Hepatic stellate cell (primary cell): ENCODE measurements around the gene HELT.

ENCODE experiments used
- DNase-seq: peaks from one replicate; pipeline ENCODE4 v3.0.0; 2011; ENCODE audit warnings: low spot score

Gene HELT

DNA sequence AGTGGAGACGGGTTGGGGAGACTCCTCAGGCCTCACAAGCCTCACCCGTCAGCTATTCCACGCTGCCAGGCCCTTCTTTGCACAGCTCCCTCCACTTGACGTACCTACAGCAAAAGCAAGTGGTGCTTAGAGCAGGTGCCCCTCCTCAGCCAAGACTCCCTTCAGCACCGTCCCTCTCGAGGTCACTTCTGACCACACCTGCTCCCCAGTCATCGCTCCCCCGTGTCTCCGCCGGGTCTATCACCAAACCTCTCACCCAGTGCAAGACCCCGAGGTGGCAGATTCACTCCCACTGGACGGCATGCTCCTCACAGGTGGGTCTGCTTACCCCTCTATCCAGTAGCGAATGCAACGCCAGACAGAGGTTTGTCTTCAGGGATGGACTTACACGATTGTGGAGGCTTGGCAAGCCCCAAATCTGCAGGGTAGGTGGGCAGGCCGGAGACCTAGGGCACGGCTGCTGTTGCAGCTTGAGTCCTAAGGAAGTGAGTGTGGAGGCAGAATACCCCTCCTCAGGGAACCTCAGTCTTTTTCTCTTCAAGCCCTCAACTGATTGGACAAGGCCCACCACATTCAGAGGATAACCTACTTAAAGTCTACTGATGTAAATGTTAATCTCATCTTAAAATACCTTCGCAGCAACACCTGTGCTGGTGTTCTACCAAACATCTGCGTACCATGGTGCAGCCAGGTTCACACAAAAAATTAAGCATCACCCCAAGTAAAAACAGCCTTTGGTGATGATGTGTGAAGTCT, 14.5 kb upstream of the HELT start:
- DNase-seq = no peak

DNA sequence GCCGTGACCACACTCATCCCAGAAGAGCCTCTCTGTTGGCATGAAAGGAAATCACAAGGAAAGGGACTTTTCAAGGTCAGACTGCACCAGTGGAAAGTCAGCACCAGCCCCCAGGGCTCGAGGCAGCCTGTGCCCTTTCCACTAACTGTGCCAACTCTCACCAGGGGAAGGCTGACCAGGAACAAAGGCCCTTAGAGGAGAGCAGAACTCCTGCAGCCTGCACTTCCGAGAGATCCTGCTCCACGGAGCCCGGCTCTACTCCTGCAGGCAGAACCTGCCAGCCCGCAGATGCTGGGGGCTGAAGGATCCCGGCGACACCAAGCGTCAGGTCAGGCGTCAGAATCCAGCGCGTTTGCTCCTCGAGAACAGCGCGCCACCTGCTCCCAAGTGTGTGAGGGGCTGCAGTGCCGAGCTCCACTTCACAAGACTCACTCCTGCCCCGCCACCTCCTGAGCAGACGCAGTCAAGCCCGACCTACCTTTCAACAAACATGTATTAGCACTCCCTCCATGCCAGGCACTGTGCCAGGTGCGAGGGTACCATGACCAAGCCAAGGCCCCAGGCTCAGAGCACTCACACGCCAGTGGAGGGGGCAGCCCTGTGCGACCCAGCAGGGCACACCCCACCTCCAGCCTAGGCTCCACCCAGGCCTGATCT, 13.6 kb upstream of the HELT start:
- DNase-seq = no peak

DNA sequence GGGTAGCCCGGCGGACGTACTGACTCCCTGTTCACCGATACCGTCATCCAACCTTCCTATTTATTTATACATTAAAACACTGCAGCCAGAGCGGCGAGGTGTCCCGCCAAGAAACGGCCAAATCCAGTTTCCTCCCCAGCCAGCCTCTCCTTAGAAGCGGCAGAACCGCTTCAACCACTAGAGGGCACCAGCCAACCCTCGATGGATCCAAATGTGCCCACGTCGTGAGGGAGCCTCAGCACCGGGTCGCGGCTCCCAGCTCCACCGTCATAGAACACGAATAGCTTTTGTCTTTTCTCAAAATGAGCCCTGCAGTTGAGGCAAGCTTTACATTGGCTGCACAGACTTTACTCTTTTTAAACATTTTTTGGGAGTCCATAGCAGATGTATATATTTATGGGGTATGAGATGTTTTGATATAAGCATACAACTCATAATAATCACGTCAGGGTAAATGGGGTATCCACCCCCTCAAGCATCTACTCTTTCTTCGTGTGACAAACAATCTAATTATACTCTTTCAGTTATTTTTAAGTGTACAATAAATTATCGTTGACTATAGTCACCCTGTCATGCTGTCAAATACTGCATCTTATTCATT, 13.0 kb upstream of the HELT start:
- DNase-seq = peak; percentile 81

DNA sequence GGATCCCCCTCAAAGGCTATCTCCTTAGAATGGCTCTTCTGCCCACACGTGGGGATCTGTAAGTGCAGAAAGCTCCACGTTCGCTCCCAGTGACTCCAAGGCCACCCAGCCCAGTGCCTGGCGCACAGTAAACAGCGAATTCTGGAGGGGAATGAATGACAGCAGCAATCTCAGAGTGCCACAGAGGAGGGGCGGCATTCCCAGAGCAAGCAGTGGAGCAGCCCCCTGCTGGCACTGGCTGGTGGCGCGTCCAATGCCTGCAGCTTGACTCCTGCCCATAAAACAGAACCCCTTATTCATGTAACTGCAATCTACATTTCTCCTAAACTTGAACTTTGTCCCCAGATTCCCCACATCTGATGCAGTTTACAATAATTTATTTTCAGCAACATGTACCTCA, 6.9 kb upstream of the HELT start:
- peak; percentile 34 for DNase-seq

DNA sequence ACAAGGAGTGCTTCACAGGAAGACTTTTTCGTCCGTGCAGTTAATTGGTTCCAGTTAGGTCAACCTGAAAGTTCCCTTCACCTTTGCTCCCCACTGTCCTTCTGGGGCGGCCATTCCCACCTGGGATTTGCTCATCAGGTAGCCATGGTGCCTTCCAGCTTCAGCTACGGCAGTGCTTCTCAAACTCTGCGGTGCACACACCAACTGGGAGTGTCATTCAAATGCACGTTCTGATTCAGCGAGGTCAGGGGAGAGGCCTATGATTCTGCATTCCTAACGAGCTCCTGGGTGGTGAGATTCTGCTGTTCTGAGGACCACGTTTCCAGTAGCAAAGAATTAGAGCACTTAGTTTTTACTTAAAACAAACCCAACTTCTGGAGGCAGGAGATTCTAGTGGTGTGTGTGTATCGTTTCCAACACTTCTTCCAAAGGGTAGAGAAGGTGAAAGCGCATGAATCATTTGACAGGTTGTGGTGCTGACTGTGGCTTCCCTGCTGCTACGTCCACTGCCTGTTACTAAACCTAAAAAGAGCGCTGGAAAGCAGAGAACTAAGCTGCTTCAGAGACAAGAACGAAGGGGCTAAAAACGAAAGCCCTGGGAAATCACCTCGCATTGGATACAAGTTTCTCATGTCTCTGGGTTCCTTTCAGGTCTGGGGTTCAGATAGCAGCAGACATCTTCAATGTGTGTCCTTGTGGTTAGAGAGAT, 4.7 kb upstream of the HELT start:
- DNase-seq = no peak

DNA sequence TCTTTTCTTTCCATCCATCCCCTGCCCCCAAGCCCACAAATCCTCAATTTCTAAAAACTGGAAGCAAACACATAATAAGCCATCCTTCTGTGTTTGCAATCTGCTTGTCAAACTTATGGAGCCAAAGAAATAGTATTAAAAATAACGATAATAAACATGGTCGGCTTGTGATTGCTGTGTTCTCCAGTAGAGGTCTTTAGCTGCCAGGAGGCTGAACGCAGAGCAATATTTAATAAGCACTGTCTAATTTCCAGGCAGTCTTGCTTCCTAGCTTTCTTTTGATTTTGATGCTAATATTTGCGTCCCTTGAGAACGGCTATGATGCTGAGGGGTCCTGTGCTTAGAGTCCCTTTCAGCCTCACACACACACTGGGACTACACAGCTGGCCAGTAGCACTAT, 3.2 kb upstream of the HELT start:
- no peak for DNase-seq

DNA sequence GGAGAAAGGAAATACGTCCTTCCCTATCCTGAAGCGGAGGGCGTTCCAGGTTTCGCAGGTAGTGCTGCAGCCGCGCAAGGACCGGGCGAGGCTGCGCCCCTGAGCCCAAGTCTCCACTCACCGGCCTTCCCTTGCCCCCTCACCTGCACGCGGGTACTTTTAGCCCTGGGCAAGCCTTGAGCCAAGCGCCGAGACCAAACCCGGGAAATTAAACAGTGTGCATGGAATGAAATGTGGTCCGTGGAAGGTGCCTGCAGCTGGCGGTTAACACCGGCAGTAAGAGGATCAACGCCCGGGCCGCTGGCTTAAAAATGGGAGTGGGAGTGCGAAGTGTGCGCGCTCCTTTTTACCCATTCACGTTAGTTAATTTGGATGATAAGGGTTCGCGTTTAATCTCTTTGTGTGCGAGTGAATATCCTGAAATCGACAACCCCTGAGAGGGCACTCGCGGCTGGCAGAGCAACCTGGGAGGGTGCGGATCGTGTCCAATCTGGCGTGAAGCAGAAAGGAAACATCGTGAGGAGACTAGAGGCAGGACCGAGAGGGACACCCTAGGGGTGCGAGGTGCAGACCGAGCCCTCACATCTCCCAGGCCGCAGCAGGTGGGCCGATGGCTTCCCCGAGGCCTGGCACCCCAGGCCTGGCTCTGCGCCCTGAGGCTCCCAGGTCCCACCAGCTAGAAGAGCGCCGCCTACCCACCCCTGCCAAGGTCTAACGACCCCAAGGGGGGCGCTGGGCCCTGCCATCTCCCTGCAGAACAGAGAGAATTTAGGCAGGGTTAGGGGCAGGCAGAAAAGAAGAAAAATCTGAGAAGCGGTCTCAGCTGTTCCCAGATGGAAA, 2.0 kb upstream of the HELT start:
- no peak for DNase-seq

DNA sequence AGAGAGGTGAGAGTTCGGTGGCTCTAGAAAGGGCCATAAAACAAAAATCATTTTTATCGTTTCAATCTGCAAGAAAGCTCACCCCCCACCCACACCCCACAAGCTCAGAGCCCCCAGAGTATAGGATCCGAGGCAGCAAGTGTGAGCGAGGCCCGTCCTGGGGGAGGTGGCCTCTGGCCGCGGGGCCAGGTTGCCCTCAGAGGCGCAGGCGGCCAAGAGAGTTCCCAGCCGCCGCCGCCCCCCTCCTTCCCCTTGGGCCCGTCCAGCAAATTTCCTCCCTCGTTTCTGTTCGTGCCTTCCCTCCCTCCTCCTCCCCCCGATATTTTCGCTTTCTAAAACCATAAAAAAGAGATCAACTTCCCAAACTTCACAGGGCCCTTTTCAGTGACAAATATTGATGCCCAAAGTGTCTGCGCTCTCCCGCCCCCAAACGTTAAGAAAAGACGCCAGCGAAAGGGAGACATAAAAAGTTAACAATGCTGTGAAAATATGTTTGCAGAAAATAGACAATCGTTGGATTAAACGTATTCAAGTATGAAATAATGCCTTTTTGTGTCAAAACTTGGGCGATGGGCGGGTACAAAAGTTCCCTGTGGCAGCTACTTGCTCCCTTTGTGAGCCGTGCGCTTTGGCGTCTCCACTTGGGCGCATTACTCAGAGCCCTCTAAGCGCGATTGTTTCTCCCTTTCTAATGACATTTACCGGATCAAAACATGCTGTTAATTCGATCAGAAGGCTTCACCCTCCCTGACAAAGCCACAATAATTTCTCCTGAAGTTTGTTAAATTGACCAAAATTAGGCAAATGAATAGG, 1.1 kb upstream of the HELT start:
- no peak for DNase-seq

DNA sequence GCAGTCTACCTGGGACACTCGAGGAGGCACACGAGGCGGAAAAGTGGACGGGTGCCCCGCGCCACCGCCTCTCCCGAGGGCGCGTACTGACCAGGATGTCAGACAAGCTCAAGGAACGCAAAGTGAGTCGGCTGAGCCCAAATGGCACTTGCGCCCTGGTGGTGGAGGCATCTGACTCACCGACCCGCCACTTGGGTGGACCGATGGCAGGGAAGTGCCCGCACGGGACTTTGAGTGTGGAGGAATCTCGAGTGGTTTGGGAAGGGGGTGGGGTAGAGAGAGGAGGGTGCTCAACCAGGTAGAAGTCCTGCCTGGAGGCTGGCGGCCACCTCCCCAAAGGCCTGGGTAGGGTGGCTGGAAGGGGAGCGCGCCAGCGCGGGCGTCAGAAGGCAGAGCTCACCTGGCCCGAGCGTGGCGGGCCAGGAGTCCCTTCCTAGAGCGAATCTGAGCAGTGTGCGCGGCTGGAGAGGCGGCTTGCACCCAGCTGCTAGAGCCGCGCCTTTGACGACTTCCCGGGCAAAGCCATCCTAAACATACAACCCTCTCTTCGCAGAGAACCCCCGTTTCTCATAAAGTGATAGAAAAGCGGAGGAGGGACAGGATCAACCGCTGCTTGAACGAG, 655 bp downstream of the HELT start:
- no peak for DNase-seq

DNA sequence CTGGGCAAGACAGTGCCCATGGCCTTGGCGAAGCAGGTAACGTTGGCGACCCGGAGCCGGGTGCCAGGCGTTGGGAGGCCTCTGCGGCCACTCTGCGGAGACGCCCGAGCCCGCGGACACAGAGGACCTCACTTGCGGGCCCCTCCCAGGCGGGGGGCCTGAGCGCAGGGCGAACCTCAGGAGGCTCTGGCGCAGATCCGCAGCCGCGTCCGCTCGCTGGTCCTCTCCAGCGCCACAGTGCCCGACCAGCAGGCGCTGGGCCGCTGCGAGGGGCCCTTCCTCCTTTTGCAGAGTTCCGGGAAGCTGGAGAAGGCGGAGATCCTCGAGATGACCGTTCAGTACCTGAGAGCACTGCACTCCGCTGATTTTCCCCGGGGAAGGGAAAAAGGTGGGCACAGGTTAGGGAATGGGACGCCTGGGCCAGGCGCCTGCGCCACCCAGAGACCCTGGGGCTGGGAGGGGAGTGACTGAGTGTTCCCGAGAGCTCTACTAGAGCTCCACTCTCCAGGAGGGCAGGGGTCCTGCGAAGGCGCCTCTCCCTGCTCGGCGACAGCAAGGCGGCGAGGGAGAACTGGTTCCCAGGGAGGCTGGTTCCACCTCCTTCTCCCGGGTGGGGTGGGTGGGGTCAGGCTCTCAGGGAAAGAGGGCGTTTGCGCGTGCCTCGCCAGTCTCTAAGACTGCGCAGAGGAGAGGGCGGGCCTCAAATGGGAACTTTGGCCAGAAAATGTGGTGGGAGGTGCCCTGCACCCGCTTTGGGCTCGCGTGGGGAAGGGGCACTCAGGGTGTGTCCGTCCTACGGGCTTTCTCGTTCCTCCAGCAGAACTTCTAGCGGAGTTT, 1.4 kb downstream of the HELT start:
- DNase-seq = no peak

DNA sequence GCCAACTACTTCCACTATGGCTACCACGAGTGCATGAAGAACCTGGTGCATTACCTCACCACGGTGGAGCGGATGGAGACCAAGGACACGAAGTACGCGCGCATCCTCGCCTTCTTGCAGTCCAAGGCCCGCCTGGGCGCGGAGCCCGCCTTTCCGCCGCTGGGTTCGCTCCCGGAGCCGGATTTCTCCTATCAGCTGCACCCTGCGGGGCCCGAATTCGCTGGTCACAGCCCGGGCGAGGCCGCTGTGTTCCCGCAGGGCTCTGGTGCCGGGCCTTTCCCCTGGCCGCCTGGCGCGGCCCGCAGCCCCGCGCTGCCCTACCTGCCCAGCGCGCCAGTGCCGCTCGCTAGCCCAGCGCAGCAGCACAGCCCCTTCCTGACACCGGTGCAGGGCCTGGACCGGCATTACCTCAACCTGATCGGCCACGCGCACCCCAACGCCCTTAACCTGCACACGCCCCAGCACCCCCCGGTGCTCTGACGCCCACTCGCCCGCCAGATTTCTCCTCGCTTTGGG, 2.1 kb downstream of the HELT start:
- DNase-seq = no peak

DNA sequence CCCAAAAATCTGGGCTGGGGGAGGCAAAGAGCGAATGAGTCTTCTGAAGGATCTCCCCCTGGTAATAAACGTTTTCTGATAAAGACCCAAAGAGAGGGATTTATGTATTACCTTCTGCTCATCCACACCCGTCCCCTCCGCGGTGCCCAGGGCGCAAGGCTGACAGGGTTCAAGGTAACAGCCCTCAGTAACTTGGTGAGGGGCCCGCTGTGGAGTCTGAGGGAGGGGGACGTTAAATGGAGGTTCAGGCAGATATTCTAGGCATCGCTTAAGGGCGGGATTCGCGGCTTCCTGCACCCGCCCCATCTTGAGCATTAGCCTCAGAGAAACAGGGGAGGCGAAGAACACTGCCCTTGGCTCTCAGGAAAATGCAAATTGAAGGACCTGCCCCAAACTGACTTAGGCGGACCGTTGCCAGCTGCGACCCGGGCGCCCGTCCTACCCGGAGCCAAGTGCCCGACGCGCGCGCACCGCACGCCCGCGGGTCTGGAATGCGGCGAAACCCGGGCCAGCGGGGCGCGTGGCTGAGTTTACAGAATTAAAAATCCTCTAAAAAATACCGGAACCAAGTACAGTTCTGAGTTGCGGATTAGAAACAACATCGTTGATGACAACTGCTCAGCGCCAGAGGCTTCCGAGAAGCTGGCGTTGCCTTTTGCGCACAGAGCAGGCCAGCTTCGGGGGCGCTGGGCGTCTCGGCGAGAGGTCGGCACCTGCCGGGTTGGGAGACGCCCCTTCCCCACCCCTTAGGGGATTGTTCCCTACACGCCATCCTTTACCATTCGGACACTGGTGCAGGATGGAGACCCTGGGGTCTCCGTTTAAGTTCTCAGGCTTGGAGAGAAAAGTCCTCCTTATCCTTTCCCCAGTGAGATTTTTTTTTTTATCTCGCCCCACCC, 2.8 kb downstream of the HELT start:
- no peak for DNase-seq

DNA sequence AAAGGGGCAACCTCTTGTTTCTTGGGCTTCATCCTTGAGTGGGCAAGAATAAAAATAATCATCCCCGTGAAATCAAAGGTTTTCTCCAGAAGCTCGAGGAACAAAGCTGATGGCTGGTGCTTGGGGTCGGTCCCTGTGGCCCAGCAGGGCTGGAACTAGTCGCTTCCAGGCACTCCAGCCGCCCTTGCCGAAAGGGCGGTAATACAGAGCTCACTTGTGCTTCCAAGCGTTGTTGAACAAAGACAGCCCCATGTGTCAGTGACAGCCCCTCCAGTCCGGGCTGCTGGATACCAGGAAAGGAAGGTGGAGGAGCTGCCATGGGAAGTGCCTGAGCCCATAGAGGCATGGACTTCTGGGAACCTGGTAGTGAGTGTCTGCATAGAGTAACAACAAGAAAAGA, 5.2 kb downstream of the HELT start:
- DNase-seq = no peak

DNA sequence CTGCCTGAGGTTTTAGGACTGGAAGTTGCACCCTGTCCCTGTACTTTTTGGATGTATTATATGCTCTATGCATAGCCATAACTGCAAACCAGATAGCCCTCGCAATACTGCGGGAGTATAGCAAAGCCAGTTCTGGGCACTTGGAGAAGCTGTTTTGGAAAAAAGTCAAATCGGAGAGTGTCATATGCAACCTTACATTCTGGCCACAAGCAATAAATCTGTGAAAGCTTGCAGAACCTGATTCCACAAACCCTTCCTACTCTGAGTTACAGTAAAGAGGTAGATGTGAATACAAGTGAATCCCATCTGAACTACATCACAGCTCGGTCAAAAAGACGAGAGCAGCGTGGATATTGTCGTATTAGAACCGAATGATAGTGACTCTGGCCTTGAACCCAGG, 10.3 kb downstream of the HELT start:
- DNase-seq = no peak

DNA sequence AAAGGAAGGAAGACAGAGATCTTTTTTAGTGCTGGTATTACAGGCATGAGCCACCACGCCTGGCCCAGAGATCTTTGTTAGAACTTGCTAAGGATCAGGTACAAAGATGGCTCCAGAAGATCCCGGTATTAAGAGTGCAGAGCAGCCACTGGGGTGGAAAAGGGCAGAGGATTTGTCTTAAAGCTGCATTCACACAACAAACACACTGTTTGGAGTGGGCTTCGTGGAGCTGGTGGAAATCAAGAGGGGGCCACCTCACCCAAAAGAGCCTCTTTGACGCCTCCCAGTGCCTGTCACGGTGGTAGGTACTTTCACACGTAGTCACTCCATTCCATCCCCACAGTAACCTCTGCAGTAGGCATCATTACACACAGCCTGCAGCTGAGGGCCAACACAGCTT, 13.3 kb downstream of the HELT start:
- DNase-seq = no peak

DNA sequence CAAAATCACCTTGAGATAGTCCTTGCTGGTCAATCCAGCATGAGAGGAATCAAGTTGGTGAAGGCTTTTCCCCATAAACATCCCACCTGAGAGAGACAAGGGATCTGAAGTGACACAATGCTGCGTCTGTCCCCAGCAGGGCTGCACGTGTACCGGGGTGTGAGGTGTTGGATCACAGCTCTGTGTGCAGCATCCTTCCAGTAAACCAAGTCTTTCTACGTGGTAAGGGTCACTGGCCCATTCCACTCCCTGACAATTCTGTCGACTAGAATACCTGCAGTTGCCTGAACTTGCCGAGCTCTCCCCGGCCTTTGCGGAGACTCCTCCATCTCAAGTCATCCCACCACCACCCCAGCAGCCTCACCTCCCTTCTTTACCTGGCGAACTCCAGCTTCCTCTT, 14.8 kb downstream of the HELT start:
- no peak for DNase-seq

DNA sequence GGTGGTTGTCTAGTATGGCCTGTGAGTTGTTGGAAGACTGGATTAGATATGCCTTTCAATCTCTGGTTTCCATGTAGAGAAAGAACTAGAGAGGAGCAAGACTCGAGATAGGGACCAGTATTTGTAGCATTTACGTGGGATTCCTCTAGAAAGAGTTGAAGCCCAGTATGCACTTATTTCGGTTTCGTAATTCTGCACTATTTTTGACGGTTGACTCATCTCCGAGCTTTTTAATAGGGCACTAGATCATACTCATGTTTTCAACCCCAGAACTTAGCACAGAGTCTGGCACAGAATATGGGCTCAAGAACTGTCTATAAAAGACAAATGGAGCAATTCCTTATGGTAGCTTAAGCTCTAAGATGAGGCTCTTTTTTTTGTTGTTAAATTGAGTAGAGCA, 15.7 kb downstream of the HELT start:
- no peak for DNase-seq

DNA sequence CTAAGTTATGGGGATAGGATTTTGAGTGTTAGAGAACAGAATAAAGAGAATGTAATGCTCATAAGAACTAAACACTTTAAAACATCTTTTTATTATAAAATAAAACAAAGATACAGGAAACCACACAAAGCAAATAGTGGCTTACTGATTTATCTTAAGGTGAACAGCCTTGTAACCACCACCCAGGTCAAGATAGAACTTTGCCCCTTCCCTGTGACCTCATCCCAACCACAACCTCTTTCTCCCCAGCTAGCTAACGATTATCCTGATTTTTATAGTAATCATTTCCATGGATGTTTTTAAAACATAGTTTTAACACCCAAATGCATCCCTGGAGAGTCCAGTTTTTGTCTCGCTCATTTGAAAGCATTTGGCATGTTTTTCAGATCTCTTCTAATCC, 17.0 kb downstream of the HELT start:
- no peak for DNase-seq

DNA sequence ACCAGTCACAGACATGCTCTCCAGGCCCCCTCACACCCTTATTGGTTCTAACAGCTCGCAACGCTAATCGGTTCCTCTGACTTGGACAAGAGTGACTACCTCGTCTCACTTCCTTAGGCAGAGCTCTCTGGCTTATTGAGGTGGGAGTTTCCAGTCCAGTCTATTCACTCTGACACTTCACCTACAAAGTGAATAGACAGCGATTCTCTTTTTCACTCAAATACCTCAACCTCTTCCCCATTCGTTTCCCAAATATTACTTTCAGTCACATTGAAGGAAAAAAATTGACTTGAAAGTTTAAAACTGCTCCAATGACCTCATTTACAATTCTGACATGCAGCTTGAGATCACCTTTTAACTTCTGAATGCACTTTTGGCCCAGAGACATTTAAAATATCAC, 17.7 kb downstream of the HELT start:
- DNase-seq = no peak
